ENCODE results near the gene SPECC1L.

Gene SPECC1L

DNA sequence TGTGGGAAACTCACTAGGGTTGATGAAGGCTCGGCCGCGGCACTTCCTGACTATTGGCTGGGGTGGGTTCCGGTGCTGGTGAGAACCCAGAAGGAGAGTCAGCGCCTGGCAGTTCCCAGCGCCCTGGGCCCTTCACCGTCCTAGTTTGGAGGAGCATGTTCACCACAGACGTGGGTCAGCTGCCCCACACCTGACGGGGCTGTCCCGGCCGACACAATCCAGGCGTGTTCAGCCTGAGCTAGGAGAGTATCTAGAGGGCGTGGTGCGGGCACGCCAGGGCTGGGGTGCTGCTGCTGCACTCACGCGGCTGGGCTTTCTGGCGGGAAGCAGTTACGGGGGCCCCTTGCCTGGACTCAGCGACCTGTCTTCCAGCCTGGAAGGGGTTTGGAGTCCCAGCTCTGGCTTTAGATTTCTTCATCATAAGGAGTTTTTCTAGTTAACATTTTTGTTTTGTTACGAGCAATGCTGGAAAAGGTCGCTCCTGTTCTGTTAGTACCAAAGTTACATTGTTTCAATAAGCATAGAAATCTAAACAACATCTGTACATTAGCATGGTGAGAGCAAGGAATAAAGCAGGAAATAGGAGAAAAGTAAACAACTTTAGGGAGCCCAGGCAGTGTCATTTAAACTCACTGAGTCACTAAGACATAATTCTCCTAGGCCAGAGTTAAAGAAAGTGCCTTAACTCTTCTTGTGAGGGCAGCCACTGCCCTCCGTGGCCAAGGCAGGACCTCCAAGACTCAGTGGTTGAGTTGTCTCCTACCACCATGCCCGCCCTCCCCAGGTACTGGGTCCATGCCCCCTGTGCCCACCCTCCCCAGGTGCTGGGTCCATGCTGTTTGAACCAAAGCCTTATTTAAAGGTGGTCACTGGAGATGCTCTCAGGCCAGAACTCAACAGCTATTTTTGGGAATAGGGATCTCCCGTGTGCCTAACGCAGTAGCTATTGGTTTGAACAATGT lies 144.6 kb downstream of the SPECC1L start:
- Histone ChIP-seq H3K27ac (replicated peaks) (no peak overlapping the region), H3K4me3 (replicated peaks; ENCODE audit: insufficient read depth, low read length) (no peak overlapping the region), H3K27me3 (ENCODE audit: insufficient read depth, poor library complexity, severe bottlenecking) (no peaks in the 10 kb centered on the region)
- TF ChIP-seq, protein P1, sequence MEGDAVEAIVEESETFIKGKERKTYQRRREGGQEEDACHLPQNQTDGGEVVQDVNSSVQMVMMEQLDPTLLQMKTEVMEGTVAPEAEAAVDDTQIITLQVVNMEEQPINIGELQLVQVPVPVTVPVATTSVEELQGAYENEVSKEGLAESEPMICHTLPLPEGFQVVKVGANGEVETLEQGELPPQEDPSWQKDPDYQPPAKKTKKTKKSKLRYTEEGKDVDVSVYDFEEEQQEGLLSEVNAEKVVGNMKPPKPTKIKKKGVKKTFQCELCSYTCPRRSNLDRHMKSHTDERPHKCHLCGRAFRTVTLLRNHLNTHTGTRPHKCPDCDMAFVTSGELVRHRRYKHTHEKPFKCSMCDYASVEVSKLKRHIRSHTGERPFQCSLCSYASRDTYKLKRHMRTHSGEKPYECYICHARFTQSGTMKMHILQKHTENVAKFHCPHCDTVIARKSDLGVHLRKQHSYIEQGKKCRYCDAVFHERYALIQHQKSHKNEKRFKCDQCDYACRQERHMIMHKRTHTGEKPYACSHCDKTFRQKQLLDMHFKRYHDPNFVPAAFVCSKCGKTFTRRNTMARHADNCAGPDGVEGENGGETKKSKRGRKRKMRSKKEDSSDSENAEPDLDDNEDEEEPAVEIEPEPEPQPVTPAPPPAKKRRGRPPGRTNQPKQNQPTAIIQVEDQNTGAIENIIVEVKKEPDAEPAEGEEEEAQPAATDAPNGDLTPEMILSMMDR (IDR thresholded peaks at IDR 0.05; ENCODE audit: insufficient read depth, low read length) = no peak
- TF ChIP-seq REST (IDR thresholded peaks at IDR 0.05; ENCODE audit: insufficient replicate concordance, low read depth) (no peak), POLR2AphosphoS5 (IDR thresholded peaks at IDR 0.05; ENCODE audit: low read depth) (no peak), GABPA (IDR thresholded peaks at IDR 0.05; ENCODE audit: low read depth) (no peak), SPI1 (IDR thresholded peaks at IDR 0.05; ENCODE audit: borderline replicate concordance, low read depth) (no peak)
- no peak for DNase-seq (ENCODE audit: low read depth in 1 of 2, low spot score in 1 of 2)

DNA sequence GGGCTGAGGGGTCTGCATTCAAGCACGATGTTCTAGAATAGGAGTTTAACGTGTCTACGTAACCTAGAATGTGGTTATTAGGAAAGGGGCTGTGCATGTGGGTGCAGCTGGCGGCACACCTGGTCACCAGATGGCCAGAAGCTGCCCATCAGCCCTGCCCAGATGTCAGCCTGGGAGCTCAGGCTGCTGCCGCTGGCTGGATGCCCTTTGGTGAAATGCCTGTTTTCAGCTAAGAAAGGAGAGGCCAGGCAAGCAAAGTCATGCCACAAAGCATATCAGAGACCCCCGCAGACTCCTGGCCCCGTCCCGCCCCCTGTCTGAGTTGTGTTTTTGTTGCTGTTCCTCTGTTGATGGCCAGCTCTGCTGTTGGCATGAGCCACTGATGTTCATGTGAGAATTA lies 145.5 kb downstream of the SPECC1L start:
- Histone ChIP-seq H3K27me3 (ENCODE audit: insufficient read depth, poor library complexity, severe bottlenecking) (no peaks in the 10 kb centered on the region), H3K27ac (replicated peaks) (no peak overlapping the region), H3K4me3 (replicated peaks; ENCODE audit: insufficient read depth, low read length) (no peak overlapping the region)
- no peak for TF ChIP-seq SPI1 (IDR thresholded peaks at IDR 0.05; ENCODE audit: borderline replicate concordance, low read depth)
- no peak for TF ChIP-seq GABPA (IDR thresholded peaks at IDR 0.05; ENCODE audit: low read depth)
- no peak for TF ChIP-seq POLR2AphosphoS5 (IDR thresholded peaks at IDR 0.05; ENCODE audit: low read depth)
- no peak for TF ChIP-seq REST (IDR thresholded peaks at IDR 0.05; ENCODE audit: insufficient replicate concordance, low read depth)
- TF ChIP-seq, protein P1 (IDR thresholded peaks at IDR 0.05; ENCODE audit: insufficient read depth, low read length) = no peak
- no peak for DNase-seq (ENCODE audit: low read depth in 1 of 2, low spot score in 1 of 2)

- Histone ChIP-seq H3K4me3 (replicated peaks; ENCODE audit: insufficient read depth, low read length) (no peak overlapping the region), H3K27me3 (ENCODE audit: insufficient read depth, poor library complexity, severe bottlenecking) (no peaks in the 10 kb centered on the region), H3K27ac (replicated peaks) (no peak overlapping the region)
- TF ChIP-seq GABPA (IDR thresholded peaks at IDR 0.05; ENCODE audit: low read depth) (no peak), REST (IDR thresholded peaks at IDR 0.05; ENCODE audit: insufficient replicate concordance, low read depth) (no peak), SPI1 (IDR thresholded peaks at IDR 0.05; ENCODE audit: borderline replicate concordance, low read depth) (no peak), POLR2AphosphoS5 (IDR thresholded peaks at IDR 0.05; ENCODE audit: low read depth) (no peak)
- TF ChIP-seq, protein P1 (IDR thresholded peaks at IDR 0.05; ENCODE audit: insufficient read depth, low read length) = no peak
- no peak for DNase-seq (ENCODE audit: low read depth in 1 of 2, low spot score in 1 of 2)
Observed at GRCh38 chr22:24416611-24417010, 146.0 kb downstream of the SPECC1L start.
